Measurements from ENCODE around the gene MOB2. TPM values are rescaled to one million over a fixed set of nuclear protein-coding genes. Genes with fewer than 3 reads are reported as not detected.

The MOB2 gene
- total RNA-seq, 1 donor from 2014 or later, result 55.2 TPM

DNA sequence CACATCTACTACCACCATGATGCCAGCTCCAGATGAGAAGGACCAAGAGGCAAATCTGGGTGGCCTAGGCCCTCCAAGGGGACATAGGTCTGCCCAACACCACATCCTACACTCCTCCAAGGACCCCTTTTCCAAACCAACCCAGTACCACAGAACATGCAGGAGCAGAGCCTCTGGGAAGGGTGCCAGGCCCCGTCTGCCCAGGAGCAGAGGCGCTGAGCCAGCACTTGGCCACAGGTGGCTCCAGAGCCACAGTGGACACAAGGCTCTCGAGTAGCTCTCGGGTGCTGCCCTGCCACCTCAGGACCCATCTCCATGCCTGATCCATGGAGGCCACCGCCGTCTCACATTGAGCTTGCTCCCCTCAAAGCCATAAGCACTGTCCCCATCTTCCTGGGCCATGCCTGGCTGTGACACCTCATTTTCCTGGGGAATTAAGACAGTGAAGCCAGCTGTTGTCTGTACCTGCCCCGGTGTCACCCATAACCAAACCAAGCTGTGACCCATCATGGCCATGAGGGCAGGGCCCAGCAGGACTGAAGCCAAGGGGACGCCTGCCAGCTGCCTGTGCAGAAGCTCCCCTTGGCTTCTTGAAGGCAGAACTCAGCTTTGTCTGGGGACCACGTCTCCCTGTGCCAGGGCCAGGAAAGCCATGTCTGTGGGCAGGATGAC is 7.4 kb downstream of the MOB2 start:
- DNase-seq (ENCODE audit: low spot score) (no peak), ATAC-seq (no peak)
- intact Hi-C loops (cut with DNase I), result no loop called here

DNA sequence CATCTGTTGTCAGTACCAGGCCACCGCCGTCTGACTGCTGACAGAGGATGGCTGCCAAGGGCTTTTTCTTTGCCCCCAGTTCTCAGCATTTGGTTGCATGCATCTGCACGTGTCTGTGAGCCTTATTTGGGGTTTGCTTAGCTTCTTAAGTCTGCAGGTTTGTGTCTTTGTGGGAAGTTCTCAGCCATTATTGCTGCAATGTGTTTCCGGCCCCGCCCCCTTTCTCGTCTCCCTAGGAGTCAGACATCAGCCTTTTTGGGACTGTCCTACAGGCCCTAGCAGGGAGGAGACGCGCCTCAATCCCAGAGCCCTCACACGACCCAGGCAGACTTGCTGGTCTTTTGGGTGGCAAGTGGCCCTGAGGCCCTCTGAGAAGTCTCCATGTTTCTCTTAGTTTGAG is 8.0 kb downstream of the MOB2 start:
- intact Hi-C loops (cut with DNase I), result no loop called here
- ATAC-seq, result no peak
- DNase-seq (ENCODE audit: low spot score), result no peak

- DNase-seq (ENCODE audit: low spot score) (no peak), ATAC-seq (no peak)
Observed at GRCh38 chr11:1478011-1478410, 8.6 kb downstream of the MOB2 start.

GRCh38 chr11:1476940-1477736 is 9.4 kb downstream of the MOB2 start:
- intact Hi-C loops (cut with DNase I), result no loop called here
- no peak for ATAC-seq
- DNase-seq (ENCODE audit: low spot score), result no peak

More at GRCh38 chr11:1478011-1478410, 8.6 kb downstream of the MOB2 start:
- intact Hi-C loops (cut with DNase I), result no loop called here

- no peak for ATAC-seq
- intact Hi-C loops (cut with DNase I), result no loop called here
- DNase-seq (ENCODE audit: low spot score), result no peak
Observed at GRCh38 chr11:1475841-1476240, 10.7 kb downstream of the MOB2 start.

- ATAC-seq (no peak), DNase-seq (ENCODE audit: low spot score) (no peak)
- intact Hi-C loops (cut with DNase I), result no loop called here
Observed at GRCh38 chr11:1473786-1474185, 12.8 kb downstream of the MOB2 start.

DNA sequence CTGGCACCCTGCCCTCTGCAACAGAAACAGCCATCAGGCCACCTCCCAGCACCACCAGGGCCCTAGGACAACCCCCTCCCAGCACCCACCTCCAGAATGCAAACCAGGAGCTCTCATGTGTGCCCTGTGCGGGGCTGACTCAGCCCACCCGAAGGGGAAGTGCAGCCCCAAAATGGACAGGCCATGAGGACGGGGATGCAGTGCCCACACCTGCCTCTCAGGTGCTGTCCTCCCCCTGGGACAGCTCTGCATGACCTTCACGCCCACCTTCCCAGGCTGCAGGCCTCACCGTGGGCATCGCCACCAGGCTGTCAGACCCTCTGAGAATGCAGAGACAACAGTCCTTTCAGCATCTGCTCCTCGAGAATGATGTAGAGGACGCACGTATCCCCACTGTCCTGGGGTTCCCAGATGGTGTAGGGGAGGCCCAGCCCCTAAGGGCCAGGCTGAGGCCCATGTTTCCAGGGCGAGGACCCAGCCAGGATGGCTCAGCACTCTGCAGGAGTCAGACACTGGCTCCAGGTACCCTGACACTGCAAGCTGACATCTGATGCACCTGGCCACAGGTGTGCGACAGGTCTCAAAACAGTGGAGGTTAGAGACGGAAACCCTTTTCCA is 13.5 kb downstream of the MOB2 start:
- intact Hi-C loops (cut with DNase I), result no loop called here
- no peak for ATAC-seq
- no peak for DNase-seq (ENCODE audit: low spot score)

DNA sequence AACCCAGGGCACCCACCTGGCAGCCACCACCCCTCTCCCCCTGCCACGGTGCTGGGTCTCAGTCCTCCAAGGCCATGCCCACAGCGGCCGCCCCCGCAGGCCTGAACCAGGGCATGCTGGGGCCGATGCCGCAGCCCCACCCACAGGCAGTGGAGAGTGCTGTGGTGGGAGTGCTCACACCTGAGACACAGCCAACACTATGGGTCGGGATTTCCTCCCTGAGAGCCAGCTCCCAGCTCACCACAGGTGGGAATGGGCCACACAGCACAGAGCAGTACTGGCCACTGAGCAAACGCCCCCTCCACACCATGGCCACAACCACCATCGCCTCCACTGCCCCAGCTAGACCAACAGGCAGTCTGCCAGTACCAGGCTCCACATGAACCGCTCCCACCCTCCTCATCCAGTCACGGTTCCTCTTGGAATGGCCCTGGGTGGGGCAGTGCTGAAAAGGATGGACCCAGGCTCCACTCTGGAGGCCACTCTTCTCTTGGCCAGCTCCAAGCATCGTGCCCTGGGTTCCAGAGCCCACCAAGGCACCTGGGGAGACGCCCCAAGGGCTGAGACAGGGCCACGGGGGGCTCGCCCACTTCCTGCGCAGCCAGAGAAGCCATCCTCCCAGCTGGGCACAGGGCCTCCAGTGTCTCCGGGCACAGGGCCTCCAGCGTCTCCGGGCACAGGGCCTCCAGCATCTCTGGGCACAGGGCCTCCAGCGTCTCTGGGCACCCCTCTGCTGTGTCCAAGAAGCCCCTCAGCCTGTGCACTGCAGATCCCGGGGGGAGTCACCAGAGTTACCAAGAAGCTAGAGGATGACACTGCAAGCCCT is 14.2 kb downstream of the MOB2 start:
- intact Hi-C loops (cut with DNase I), result no loop called here
- no peak for DNase-seq (ENCODE audit: low spot score)

DNA sequence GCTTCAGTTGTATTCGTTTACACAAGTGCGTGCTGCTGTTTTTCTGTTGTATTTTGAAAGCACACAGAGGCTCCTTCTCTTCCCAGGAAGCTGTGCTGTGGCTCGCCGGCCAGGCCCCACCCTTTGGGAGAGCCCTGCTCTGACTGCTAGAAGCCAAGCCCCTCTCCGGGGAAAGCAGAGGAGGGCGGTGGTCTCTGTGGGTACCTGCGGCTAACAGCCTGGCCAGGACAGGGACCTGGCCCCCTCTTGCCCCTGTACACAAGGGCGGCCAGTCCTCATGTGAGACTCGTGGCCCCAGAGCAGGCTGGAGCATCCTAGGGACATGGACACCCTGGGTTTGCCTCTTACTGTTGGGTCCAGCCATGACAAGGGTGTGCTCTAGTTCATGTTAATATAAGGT is 14.8 kb downstream of the MOB2 start:
- intact Hi-C loops (cut with DNase I), result no loop called here
- DNase-seq (ENCODE audit: low spot score), result no peak
- no peak for ATAC-seq

More for the DNA sequence above, 14.2 kb downstream of the MOB2 start:
- no peak for ATAC-seq

DNA sequence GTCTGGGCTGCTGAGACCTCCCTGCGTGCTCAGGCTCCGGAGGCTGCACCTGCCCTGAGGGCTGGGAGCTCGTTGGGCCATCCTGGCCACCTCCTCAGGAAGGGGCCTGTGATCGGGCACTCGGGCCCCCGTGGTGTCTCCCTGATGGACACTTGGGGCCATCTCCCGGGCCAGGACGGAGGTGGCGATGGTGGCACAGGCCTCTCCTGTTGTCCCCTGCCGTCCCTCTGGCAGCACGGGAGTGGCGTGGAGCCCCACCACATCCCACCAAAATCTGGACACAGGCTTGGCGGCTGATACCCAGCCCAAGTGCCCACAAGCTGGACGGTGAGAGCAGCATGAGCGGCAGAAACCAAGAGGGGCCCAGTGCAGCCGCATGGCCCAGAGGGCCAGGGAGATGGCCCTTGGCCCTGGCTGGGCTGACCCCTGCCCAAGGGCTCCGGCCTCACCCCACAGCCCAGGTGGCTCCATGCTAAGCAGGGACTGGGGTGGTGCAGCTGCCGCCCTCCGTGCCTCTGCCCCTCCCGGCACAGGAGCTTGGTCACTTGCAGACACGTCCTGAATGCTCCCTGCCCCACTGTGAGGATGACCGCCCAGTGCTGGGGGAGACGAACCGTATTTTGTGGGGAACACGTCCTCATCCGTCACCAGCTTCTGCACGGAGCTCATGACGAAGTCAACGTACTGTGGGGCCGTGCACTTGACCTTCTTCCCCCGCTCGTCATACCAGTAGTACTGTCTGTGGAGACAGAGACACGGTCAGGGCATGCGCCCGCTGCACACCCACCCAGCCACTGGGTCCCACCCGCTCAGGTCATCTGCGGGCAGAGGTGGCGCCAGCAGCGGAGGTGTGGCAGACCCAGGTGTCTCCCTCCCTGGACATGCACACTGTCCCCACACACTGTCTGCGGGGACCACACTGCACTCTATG is 15.6 kb downstream of the MOB2 start:
- DNase-seq (ENCODE audit: low spot score), result no peak
- intact Hi-C loops (cut with DNase I), result no loop called here
- no peak for ATAC-seq

DNA sequence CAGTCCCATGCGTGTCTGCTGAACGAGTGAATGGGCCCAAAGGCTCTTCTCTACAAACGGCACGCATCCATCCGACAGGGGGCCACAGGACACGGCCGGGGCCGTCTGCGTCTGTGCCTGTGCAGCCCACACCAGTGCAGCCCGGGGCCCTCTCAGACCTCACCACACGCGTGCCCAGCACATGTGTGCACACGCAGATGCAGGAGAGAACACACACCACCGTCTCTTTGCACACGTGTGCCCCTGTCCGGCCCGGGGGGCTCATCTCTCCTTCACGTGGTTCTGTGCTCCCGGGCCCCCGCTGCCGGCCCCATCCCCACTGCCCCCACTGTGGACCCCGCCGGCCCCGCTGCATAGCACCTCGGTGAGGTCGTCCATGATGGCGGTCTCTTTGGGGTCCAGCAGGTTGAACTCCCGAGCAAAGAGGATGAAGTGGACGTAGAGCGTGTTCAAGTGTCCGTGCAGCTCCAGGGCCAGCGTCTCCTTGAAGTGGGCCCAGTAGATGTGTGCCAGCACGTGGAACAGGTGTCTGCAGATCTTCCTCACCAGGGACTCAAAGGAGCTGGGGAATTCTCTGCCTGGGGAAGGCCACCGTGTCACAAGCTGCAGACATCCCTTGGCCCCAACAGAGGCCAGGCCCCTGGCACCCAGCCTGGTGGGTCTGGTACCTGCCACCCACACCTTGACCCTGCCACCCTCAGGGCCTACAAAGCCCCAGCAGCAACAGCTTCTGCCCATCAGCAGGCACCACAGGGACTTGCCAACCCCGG is 16.5 kb downstream of the MOB2 start:
- intact Hi-C loops (cut with DNase I), result no loop called here
- DNase-seq (ENCODE audit: low spot score), result no peak
- no peak for ATAC-seq

DNA sequence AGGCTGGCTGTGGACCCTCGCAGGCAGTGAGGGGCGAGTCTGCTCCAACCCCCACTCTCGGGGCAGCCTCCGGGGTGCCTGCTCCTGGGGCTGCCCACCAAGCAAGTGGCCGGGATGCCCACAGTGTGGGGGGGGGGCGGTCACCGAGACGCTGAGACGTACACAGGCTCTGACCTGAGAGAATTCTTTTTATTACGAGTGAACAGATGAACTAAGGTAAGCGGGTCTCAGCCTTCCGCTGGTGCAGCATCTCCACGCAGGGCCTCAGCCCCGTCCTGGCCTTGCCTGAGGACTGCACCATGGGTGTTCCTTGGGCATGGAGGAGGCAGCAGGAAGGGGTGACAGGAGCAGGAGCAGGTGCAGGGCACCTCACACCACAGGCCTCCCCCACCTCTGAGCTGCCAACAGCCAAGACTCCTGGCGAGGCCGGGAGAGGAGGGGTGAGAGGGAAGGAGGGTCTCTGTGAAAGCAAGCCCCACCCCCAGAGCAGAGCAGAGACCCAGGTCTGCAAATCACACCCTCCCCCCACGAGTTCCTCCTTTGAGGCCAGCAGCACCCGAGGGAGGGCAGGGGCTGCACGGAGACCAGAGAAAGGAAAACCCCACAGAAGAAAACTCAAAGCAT is 17.2 kb downstream of the MOB2 start:
- intact Hi-C loops (cut with DNase I), result no loop called here

DNA sequence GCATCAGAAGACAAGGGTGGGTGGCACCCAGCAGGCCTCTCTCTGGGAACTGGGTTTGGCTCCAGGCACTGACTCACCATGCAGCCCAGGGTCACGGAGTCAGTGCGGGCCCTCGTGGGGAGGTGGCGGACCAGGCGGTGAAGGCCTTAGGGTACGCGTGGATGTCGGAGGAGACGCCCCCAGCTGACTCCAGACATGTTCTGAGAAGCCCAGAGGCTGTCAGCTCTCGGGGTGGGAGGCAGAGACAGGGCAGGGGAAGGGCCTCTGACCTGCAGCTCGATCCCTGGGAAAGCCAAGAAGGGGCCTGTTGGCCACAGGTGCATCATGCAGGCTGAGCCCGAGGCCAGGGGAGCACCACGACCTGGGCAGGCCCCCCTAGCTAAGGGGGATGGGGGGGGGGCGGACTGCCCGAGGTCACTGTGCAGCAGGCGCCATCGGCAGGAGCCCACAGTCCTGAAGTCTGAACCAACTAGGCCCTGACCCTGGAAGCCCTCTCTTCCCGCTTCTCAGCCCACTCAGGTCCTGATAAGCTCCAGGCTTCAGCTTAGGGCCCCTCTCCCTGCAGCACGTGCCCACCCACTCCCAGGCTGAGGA is 18.0 kb downstream of the MOB2 start:
- no peak for DNase-seq (ENCODE audit: low spot score)
- no peak for ATAC-seq
- intact Hi-C loops (cut with DNase I), result no loop called here

More for the DNA sequence above, 17.2 kb downstream of the MOB2 start:
- ATAC-seq, result no peak
- no peak for DNase-seq (ENCODE audit: low spot score)

GRCh38 chr11:1468002-1468401 is 18.6 kb downstream of the MOB2 start:
- DNase-seq (ENCODE audit: low spot score) (no peak), ATAC-seq (no peak)
- intact Hi-C loops (cut with DNase I), result no loop called here

DNA sequence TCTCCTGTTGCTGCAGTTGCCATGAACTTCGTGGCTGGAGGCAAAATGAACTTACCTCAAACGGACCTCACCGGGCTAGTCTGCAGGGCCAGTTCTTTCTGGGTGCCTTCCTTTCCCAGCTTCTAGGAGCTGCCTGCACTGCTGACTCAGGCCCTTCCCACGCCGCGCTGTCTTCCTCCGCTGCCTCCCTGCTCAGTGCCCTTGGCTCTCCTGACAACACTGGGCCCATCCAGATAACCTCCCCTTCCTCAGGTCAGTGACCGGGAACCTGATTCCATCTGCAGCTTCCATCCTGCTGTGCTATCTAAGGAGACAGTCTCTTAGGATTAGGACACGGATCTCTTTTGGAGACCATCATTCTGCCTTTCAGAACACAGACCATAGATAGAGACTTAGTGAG is 19.3 kb downstream of the MOB2 start:
- ATAC-seq (no peak), DNase-seq (ENCODE audit: low spot score) (no peak)
- intact Hi-C loops (cut with DNase I), result no loop called here

- intact Hi-C loops (cut with DNase I), result no loop called here
Observed at GRCh38 chr11:1466784-1467183, 19.8 kb downstream of the MOB2 start.

GRCh38 chr11:1463056-1463455 is 23.5 kb downstream of the MOB2 start:
- DNase-seq (ENCODE audit: low spot score), result no peak
- ATAC-seq, result no peak
- intact Hi-C loops (cut with DNase I), result no loop called here

More at GRCh38 chr11:1466784-1467183, 19.8 kb downstream of the MOB2 start:
- ATAC-seq, result no peak
- DNase-seq (ENCODE audit: low spot score), result no peak

Measured in sciatic nerve (tissue), 2 donors.